ENCODE results near the gene MAFG. TPM values are rescaled to one million over a fixed set of nuclear protein-coding genes. Genes with fewer than 3 reads are reported as not detected.
A peak's percentile ranks its signal among the peaks of the same experiment; 100 is the strongest.

The MAFG gene
- total and polyA plus RNA-seq, 2 of the 13 experiments (the other 11 are each of a cell fraction or from before 2014, with no cell fraction given), result 14.5 to 20.0 TPM

DNA sequence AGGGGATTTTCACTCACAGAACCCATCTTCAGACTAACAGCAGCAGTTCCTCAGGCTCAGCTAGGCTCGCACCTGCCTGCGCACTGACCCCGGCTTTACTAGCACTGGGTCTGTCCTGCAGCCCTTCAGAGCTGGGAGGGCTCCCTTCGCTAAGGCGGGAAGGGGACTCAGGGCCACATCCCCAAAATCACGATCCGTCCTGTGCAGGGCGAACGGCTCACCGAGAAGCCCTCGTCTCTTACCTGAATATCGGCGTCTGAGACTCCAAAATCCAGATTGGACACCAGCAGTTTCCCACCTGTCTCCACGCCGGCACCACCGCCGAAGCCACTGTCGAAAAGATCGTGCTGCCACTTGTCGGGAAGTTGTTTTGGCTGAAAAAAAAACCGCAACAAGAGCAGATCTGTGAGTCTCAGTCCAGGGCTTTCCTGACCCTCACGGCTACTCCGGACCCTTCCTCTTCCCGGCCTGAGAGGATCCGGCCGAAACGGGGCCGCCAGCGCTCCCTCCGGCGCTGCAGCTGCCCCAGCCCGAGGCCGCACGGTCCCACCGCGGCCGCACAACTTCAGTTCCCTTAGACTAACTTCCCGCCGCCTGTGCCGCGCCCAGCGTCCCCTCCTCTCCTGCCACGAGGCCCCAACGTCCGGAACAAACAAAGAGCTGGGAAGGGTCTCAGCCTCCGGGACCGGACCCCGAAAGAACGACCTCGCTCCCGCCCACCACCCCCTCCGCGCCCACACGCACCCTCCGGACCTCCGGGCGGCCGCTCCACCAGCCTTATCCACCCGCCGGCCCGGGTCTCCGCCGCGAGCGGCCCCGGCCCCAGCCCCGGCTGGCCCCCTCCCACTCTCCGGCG is 36.9 kb downstream of the MAFG start (continued):
- TF ChIP-seq ZNF816 (CRISPR knock-in tag; IDR thresholded peaks at IDR 0.05; ENCODE audit: borderline replicate concordance), result no peak
- TF ChIP-seq, protein P1, sequence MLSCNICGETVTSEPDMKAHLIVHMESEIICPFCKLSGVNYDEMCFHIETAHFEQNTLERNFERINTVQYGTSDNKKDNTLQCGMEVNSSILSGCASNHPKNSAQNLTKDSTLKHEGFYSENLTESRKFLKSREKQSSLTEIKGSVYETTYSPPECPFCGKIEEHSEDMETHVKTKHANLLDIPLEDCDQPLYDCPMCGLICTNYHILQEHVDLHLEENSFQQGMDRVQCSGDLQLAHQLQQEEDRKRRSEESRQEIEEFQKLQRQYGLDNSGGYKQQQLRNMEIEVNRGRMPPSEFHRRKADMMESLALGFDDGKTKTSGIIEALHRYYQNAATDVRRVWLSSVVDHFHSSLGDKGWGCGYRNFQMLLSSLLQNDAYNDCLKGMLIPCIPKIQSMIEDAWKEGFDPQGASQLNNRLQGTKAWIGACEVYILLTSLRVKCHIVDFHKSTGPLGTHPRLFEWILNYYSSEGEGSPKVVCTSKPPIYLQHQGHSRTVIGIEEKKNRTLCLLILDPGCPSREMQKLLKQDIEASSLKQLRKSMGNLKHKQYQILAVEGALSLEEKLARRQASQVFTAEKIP (CRISPR knock-in tag; IDR thresholded peaks at IDR 0.05; ENCODE audit: borderline replicate concordance), result no peak
- no peak for TF ChIP-seq HMG20A (CRISPR knock-in tag; IDR thresholded peaks at IDR 0.05; ENCODE audit: borderline replicate concordance)
- TF ChIP-seq NFYC (CRISPR knock-in tag; IDR thresholded peaks at IDR 0.05), result no peak
- no peak for TF ChIP-seq FOXC1 (CRISPR knock-in tag; IDR thresholded peaks at IDR 0.05; ENCODE audit: borderline replicate concordance)
- TF ChIP-seq, protein P2, sequence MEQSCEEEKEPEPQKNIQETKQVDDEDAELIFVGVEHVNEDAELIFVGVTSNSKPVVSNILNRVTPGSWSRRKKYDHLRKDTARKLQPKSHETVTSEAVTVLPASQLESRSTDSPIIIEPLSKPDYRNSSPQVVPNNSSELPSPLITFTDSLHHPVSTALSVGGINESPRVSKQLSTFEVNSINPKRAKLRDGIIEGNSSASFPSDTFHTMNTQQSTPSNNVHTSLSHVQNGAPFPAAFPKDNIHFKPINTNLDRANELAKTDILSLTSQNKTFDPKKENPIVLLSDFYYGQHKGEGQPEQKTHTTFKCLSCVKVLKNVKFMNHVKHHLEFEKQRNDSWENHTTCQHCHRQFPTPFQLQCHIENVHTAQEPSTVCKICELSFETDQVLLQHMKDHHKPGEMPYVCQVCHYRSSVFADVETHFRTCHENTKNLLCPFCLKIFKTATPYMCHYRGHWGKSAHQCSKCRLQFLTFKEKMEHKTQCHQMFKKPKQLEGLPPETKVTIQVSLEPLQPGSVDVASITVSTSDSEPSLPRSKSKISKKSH (CRISPR knock-in tag; IDR thresholded peaks at IDR 0.05; ENCODE audit: borderline replicate concordance), result peak; percentile 68; the same call in 1 of the 2 replicates
- no peak for TF ChIP-seq ZNF562 (CRISPR knock-in tag; IDR thresholded peaks at IDR 0.05; ENCODE audit: borderline replicate concordance)
- TF ChIP-seq HNRNPH1 (optimal IDR thresholded peaks at IDR 0.05; ENCODE audit: low read depth, low read length), result no peak
- TF ChIP-seq, protein P3, sequence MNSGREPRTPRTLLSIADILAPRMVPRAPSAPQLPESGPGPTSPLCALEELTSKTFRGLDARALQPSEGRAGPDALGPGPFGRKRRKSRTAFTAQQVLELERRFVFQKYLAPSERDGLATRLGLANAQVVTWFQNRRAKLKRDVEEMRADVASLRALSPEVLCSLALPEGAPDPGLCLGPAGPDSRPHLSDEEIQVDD (CRISPR knock-in tag; IDR thresholded peaks at IDR 0.05; ENCODE audit: borderline replicate concordance), result no peak
- no peak for TF ChIP-seq SATB2 (CRISPR knock-in tag; IDR thresholded peaks at IDR 0.05)
- TF ChIP-seq ZNF569 (CRISPR knock-in tag; IDR thresholded peaks at IDR 0.05; ENCODE audit: borderline replicate concordance), result no peak
- 0 out of 2 replicates have a peak, but pooled peaks have one; percentile 40 for TF ChIP-seq CBFB (CRISPR knock-in tag; IDR thresholded peaks at IDR 0.05)
- TF ChIP-seq, protein P4, sequence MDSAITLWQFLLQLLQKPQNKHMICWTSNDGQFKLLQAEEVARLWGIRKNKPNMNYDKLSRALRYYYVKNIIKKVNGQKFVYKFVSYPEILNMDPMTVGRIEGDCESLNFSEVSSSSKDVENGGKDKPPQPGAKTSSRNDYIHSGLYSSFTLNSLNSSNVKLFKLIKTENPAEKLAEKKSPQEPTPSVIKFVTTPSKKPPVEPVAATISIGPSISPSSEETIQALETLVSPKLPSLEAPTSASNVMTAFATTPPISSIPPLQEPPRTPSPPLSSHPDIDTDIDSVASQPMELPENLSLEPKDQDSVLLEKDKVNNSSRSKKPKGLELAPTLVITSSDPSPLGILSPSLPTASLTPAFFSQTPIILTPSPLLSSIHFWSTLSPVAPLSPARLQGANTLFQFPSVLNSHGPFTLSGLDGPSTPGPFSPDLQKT (CRISPR knock-in tag; IDR thresholded peaks at IDR 0.05; ENCODE audit: borderline replicate concordance), result no peak
- no peak for TF ChIP-seq NFE2L1 (CRISPR knock-in tag; IDR thresholded peaks at IDR 0.05; ENCODE audit: borderline replicate concordance)
- TF ChIP-seq NCOR1 (IDR thresholded peaks at IDR 0.05; ENCODE audit: borderline replicate concordance, low read length), result no peak
- TF ChIP-seq, protein P5, sequence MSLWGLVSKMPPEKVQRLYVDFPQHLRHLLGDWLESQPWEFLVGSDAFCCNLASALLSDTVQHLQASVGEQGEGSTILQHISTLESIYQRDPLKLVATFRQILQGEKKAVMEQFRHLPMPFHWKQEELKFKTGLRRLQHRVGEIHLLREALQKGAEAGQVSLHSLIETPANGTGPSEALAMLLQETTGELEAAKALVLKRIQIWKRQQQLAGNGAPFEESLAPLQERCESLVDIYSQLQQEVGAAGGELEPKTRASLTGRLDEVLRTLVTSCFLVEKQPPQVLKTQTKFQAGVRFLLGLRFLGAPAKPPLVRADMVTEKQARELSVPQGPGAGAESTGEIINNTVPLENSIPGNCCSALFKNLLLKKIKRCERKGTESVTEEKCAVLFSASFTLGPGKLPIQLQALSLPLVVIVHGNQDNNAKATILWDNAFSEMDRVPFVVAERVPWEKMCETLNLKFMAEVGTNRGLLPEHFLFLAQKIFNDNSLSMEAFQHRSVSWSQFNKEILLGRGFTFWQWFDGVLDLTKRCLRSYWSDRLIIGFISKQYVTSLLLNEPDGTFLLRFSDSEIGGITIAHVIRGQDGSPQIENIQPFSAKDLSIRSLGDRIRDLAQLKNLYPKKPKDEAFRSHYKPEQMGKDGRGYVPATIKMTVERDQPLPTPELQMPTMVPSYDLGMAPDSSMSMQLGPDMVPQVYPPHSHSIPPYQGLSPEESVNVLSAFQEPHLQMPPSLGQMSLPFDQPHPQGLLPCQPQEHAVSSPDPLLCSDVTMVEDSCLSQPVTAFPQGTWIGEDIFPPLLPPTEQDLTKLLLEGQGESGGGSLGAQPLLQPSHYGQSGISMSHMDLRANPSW (CRISPR knock-in tag; IDR thresholded peaks at IDR 0.05; ENCODE audit: borderline replicate concordance), result no peak

All from HepG2 (cell line).